Measurements from ENCODE around the gene PPP2R2C. TPM values are rescaled to one million over a fixed set of nuclear protein-coding genes. Genes with fewer than 3 reads are reported as not detected.

The PPP2R2C gene
- polyA plus RNA-seq, 1 donor from 2014 or later: 34.4 TPM

- Histone ChIP-seq H3F3A (ENCODE audit: insufficient read depth, low read length, poor library complexity, severe bottlenecking) (no peaks in the 10 kb centered on the region), H3K79me2 (replicated peaks; ENCODE audit: insufficient read depth, low read length) (no peaks in the 10 kb centered on the region), H3K9me2 (ENCODE audit: insufficient read depth, low read length) (no peaks in the 10 kb centered on the region), H3K4me3 (ENCODE audit: low read length) (peak overlapping the region; percentile 25), H2AFZ (ENCODE audit: low read depth, low read length) (no peak overlapping the region), H3K27me3 (ENCODE audit: insufficient read depth, low read depth, low read length) (no peaks in the 10 kb centered on the region), H3K27ac (ENCODE audit: low read length) (peak overlapping the region; percentile 29), H3K9ac (ENCODE audit: low read length) (peak overlapping the region; percentile 16), H3K9me3 (ENCODE audit: low read length) (no peaks in the 10 kb centered on the region), H3K4me2 (ENCODE audit: low read length) (no peak overlapping the region), H3K36me3 (ENCODE audit: insufficient read depth, low read length) (no peaks in the 10 kb centered on the region), H4K20me1 (ENCODE audit: insufficient read depth) (no peaks in the 10 kb centered on the region)
- TF ChIP-seq RAD21 (conservative IDR thresholded peaks at IDR 0.05): no peak
- TF ChIP-seq, protein P1, sequence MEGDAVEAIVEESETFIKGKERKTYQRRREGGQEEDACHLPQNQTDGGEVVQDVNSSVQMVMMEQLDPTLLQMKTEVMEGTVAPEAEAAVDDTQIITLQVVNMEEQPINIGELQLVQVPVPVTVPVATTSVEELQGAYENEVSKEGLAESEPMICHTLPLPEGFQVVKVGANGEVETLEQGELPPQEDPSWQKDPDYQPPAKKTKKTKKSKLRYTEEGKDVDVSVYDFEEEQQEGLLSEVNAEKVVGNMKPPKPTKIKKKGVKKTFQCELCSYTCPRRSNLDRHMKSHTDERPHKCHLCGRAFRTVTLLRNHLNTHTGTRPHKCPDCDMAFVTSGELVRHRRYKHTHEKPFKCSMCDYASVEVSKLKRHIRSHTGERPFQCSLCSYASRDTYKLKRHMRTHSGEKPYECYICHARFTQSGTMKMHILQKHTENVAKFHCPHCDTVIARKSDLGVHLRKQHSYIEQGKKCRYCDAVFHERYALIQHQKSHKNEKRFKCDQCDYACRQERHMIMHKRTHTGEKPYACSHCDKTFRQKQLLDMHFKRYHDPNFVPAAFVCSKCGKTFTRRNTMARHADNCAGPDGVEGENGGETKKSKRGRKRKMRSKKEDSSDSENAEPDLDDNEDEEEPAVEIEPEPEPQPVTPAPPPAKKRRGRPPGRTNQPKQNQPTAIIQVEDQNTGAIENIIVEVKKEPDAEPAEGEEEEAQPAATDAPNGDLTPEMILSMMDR (IDR thresholded peaks at IDR 0.05; ENCODE audit: poor library complexity, severe bottlenecking): no peak
- peak; percentile 19 for TF ChIP-seq POLR2AphosphoS5 (IDR thresholded peaks at IDR 0.05)
- no peak for TF ChIP-seq TAF1 (IDR thresholded peaks at IDR 0.05; ENCODE audit: low read depth)
- TF ChIP-seq, protein P2, sequence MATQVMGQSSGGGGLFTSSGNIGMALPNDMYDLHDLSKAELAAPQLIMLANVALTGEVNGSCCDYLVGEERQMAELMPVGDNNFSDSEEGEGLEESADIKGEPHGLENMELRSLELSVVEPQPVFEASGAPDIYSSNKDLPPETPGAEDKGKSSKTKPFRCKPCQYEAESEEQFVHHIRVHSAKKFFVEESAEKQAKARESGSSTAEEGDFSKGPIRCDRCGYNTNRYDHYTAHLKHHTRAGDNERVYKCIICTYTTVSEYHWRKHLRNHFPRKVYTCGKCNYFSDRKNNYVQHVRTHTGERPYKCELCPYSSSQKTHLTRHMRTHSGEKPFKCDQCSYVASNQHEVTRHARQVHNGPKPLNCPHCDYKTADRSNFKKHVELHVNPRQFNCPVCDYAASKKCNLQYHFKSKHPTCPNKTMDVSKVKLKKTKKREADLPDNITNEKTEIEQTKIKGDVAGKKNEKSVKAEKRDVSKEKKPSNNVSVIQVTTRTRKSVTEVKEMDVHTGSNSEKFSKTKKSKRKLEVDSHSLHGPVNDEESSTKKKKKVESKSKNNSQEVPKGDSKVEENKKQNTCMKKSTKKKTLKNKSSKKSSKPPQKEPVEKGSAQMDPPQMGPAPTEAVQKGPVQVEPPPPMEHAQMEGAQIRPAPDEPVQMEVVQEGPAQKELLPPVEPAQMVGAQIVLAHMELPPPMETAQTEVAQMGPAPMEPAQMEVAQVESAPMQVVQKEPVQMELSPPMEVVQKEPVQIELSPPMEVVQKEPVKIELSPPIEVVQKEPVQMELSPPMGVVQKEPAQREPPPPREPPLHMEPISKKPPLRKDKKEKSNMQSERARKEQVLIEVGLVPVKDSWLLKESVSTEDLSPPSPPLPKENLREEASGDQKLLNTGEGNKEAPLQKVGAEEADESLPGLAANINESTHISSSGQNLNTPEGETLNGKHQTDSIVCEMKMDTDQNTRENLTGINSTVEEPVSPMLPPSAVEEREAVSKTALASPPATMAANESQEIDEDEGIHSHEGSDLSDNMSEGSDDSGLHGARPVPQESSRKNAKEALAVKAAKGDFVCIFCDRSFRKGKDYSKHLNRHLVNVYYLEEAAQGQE (IDR thresholded peaks at IDR 0.05; ENCODE audit: borderline replicate concordance): peak; percentile 98
- no peak for TF ChIP-seq EP300 (conservative IDR thresholded peaks at IDR 0.05; ENCODE audit: poor library complexity, severe bottlenecking)
- TF ChIP-seq SMC3 (conservative IDR thresholded peaks at IDR 0.05; ENCODE audit: poor library complexity): no peak
- no peak for TF ChIP-seq EZH2 (IDR thresholded peaks at IDR 0.05; ENCODE audit: borderline replicate concordance, insufficient read depth, low read length, poor library complexity, severe bottlenecking)
- peak; percentile 18 for TF ChIP-seq MXI1 (conservative IDR thresholded peaks at IDR 0.05; ENCODE audit: poor library complexity, severe bottlenecking)
Measured at GRCh38 chr4:6352031-6352692, 120.3 kb downstream of the PPP2R2C start.

- no peak for TF ChIP-seq POLR2AphosphoS5 (IDR thresholded peaks at IDR 0.05)
- no peak for TF ChIP-seq EZH2 (IDR thresholded peaks at IDR 0.05; ENCODE audit: borderline replicate concordance, insufficient read depth, low read length, poor library complexity, severe bottlenecking)
- TF ChIP-seq, protein P2 (IDR thresholded peaks at IDR 0.05; ENCODE audit: borderline replicate concordance): no peak
- no peak for TF ChIP-seq MXI1 (conservative IDR thresholded peaks at IDR 0.05; ENCODE audit: poor library complexity, severe bottlenecking)
- no peak for TF ChIP-seq RAD21 (conservative IDR thresholded peaks at IDR 0.05)
- no peak for TF ChIP-seq EP300 (conservative IDR thresholded peaks at IDR 0.05; ENCODE audit: poor library complexity, severe bottlenecking)
- no peak for TF ChIP-seq TAF1 (IDR thresholded peaks at IDR 0.05; ENCODE audit: low read depth)
- no peak for TF ChIP-seq SMC3 (conservative IDR thresholded peaks at IDR 0.05; ENCODE audit: poor library complexity)
- TF ChIP-seq, protein P1 (IDR thresholded peaks at IDR 0.05; ENCODE audit: poor library complexity, severe bottlenecking): no peak
- H2AFZ ChIP-seq (ENCODE audit: low read depth, low read length): no peak overlapping the region
- no peaks in the 10 kb centered on the region for H3F3A ChIP-seq (ENCODE audit: insufficient read depth, low read length, poor library complexity, severe bottlenecking)
- no peaks in the 10 kb centered on the region for H3K27me3 ChIP-seq (ENCODE audit: insufficient read depth, low read depth, low read length)
- H3K4me2 ChIP-seq (ENCODE audit: low read length): no peak overlapping the region
- no peak overlapping the region for H3K4me3 ChIP-seq (ENCODE audit: low read length)
- H3K9ac ChIP-seq (ENCODE audit: low read length): peak overlapping the region; percentile 16
- no peaks in the 10 kb centered on the region for H3K9me3 ChIP-seq (ENCODE audit: low read length)
- H3K36me3 ChIP-seq (ENCODE audit: insufficient read depth, low read length): no peaks in the 10 kb centered on the region
- no peaks in the 10 kb centered on the region for H3K9me2 ChIP-seq (ENCODE audit: insufficient read depth, low read length)
- H3K27ac ChIP-seq (ENCODE audit: low read length): peak overlapping the region; percentile 29
- H4K20me1 ChIP-seq (ENCODE audit: insufficient read depth): no peaks in the 10 kb centered on the region
- H3K79me2 ChIP-seq (replicated peaks; ENCODE audit: insufficient read depth, low read length): no peaks in the 10 kb centered on the region
Measured at GRCh38 chr4:6351246-6352000, 121.0 kb downstream of the PPP2R2C start.
